GM12891 (cell line): ENCODE measurements around the gene KCNQ1OT1.

Experiments
- POLR2A ChIP-seq: IDR thresholded peaks from 2 replicates; pipeline ENCODE4 v1.6.1; 2011; ENCODE audit warnings: low read depth, low read length, control low read depth
- POLR2AphosphoS5 ChIP-seq: IDR thresholded peaks from 2 replicates; pipeline ENCODE4 v1.6.1; 2011; ENCODE audit warnings: low read depth, low read length, control low read depth
- TAF1 ChIP-seq: IDR thresholded peaks from 2 replicates; pipeline ENCODE4 v1.6.1; 2011; ENCODE audit warnings: low read depth, low read length, control low read depth

DNA sequence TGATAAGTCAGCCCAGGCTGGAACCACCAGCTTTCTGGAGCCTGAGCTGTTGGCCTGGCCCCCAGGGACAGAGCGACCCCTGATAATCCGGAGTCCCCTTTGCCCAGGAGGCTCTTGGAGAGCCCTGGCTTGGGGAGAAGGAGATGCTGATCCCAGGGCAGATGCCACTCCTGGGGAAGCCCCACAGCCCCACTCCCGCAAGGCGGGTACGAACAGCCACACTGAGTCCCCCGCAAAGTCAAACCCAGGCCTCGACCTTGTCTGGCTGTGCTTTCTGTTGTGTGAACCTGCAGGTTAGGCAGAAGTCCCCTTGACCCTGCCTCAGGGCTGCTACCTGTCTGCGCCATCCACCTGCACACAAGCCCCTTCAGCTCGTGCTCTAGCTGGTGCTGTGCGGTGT is 108.0 kb downstream of the KCNQ1OT1 start:
- TF ChIP-seq POLR2AphosphoS5 (no peak), POLR2A (no peak), TAF1 (no peak)
